ENCODE data around the gene ZRANB3.

Gene ZRANB3

GRCh38 chr2:135285391-135285790 lies 245.6 kb downstream of the ZRANB3 start:
- no peak for TF ChIP-seq CTCF (IDR thresholded peaks at IDR 0.05; ENCODE audit: control insufficient read depth, extremely low read depth, insufficient read depth)
- DNase-seq (ENCODE audit: low read depth): no peak
- H3K4me3 ChIP-seq (ENCODE audit: low read depth, low read length): no peak overlapping the region

GRCh38 chr2:135281379-135281778 lies 249.6 kb downstream of the ZRANB3 start:
- no peak for TF ChIP-seq CTCF (IDR thresholded peaks at IDR 0.05; ENCODE audit: control insufficient read depth, extremely low read depth, insufficient read depth)
- DNase-seq (ENCODE audit: low read depth): no peak
- H3K4me3 ChIP-seq (ENCODE audit: low read depth, low read length): no peak overlapping the region

GRCh38 chr2:135279209-135279608 lies 251.8 kb downstream of the ZRANB3 start:
- H3K4me3 ChIP-seq (ENCODE audit: low read depth, low read length): no peak overlapping the region
- TF ChIP-seq CTCF (IDR thresholded peaks at IDR 0.05; ENCODE audit: control insufficient read depth, extremely low read depth, insufficient read depth): no peak
- no peak for DNase-seq (ENCODE audit: low read depth)

- DNase-seq (ENCODE audit: low read depth): no peak
- no peak for TF ChIP-seq CTCF (IDR thresholded peaks at IDR 0.05; ENCODE audit: control insufficient read depth, extremely low read depth, insufficient read depth)
- H3K4me3 ChIP-seq (ENCODE audit: low read depth, low read length): no peak overlapping the region
These were observed 254.5 kb downstream of the ZRANB3 start for GRCh38 chr2:135276525-135276924.

- no peak overlapping the region for H3K4me3 ChIP-seq (ENCODE audit: low read depth, low read length)
- no peak for DNase-seq (ENCODE audit: low read depth)
- no peak for TF ChIP-seq CTCF (IDR thresholded peaks at IDR 0.05; ENCODE audit: control insufficient read depth, extremely low read depth, insufficient read depth)
These were observed 260.0 kb downstream of the ZRANB3 start for GRCh38 chr2:135271006-135271405.

GRCh38 chr2:135265960-135266490 lies 265.0 kb downstream of the ZRANB3 start:
- no peak for DNase-seq (ENCODE audit: low read depth)
- no peak for TF ChIP-seq CTCF (IDR thresholded peaks at IDR 0.05; ENCODE audit: control insufficient read depth, extremely low read depth, insufficient read depth)
- H3K4me3 ChIP-seq (ENCODE audit: low read depth, low read length): no peak overlapping the region

- no peak for DNase-seq (ENCODE audit: low read depth)
- no peak overlapping the region for H3K4me3 ChIP-seq (ENCODE audit: low read depth, low read length)
- TF ChIP-seq CTCF (IDR thresholded peaks at IDR 0.05; ENCODE audit: control insufficient read depth, extremely low read depth, insufficient read depth): no peak
These were observed 271.9 kb downstream of the ZRANB3 start for GRCh38 chr2:135259123-135259522.
